NCI-H526 treated with DMSO at 0.1 percent for 48 hours (cell line): ENCODE data around the gene SREK1.
"Not testable (repeated sequence)": the region's sequence is repeated elsewhere in the genome, so short reads cannot be mapped to it uniquely, and the experiment has no call there.

Experiments used
- DNase-seq: peaks from one replicate; lab custom pipeline; 2025; lab: John Stamatoyannopoulos, UW

SREK1 gene

DNA sequence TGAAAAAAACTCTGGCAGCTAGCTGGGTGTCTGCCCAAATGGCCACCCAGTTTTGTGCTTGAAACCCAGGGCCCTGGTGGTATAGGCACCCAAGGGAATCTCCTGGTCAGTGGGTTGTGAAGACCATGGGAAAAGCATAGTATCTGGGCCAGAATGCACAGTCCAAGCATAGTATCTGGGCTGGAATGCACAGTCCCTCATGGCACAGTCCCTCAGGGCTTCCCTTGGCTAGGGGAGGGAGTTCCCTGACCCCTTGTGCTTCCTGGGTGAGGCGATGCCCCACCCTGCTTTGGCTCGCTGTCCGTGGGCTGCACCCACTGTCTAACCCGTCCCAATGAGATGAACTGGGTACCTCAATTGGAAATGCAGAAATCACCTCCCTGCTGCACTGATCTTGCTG, 78.8 kb downstream of the SREK1 start:
- DNase-seq = not testable (repeated sequence)

- no peak for DNase-seq
These were observed 79.5 kb downstream of the SREK1 start for GRCh38 chr5:66223637-66224036.

GRCh38 chr5:66224274-66224673, 80.2 kb downstream of the SREK1 start:
- no peak for DNase-seq

- no peak for DNase-seq
These were observed 80.9 kb downstream of the SREK1 start for GRCh38 chr5:66224773-66225553.

DNA sequence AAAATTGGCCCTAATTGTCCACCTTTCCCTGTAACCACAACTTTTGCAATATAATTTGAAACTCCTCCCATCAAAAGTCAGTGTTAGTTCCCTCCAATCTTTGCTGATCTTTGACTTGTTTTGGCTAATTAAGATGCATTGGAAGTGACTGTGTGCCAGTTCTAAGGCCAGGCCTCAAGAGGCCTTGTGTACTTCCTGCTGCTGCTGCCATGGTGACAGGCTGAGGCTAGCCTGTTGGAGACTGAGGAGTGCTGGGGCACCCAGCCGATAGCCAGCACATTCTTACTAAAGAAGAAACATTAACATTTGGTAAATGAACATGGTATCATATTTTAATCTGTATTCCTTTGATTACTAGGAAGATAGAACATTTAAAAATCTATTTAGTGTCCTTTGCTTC, 86.5 kb downstream of the SREK1 start:
- DNase-seq = no peak

DNA sequence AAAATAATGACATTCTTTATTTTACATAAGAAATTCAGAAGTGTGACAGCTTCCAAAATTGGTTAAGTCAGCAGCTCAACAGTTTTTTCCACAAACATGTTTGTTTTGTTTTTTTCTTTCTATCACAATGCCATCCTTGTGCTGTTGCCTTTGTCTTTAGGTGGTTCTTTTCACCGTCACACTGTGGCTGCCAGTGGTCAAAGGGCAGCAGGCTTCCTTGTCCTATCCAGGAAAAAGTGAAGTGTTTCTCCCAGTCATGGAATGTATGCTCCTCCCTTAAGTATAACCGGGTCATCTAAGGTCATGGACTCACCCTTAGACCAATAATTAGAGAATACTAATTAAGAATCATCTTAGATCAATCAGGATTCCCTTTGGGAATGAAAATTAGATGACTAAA, 87.4 kb downstream of the SREK1 start:
- no peak for DNase-seq

DNA sequence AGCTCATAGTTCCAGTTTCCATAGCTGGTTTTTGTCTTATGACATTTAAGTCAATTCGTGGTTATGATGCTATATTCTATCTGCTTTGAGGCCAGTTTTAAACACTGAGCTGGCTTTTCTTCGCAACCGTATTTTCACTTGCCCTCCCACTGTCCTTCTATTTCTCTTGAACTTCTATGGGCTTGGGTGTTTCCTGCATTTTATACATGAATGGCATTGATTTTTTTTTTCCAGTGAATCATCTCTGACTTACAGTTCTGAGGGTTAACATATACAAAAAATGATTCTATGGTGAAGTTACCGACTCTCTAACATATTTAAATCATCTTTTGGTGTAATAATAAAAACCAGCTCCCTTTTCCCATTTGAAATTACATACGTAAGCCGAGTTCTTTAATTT, 88.2 kb downstream of the SREK1 start:
- DNase-seq = no peak

GRCh38 chr5:66232706-66233445, 88.8 kb downstream of the SREK1 start:
- DNase-seq = no peak
